ENCODE results near the gene MTO1.
"Not testable (repeated sequence)": the region's sequence is repeated elsewhere in the genome, so short reads cannot be mapped to it uniquely, and the experiment has no call there.

Gene MTO1

GRCh38 chr6:73521351-73521985, 59.9 kb downstream of the MTO1 start:
- H3K4me3 ChIP-seq (ENCODE audit: low read length): peak overlapping the region; percentile 95
- DNase-seq (ENCODE audit: low read depth, low spot score): peak; percentile 54

GRCh38 chr6:73523434-73524123, 62.0 kb downstream of the MTO1 start:
- DNase-seq (ENCODE audit: low read depth, low spot score): peak; percentile 77
- peak overlapping the region; percentile 80 for H3K4me3 ChIP-seq (ENCODE audit: low read length)

DNA sequence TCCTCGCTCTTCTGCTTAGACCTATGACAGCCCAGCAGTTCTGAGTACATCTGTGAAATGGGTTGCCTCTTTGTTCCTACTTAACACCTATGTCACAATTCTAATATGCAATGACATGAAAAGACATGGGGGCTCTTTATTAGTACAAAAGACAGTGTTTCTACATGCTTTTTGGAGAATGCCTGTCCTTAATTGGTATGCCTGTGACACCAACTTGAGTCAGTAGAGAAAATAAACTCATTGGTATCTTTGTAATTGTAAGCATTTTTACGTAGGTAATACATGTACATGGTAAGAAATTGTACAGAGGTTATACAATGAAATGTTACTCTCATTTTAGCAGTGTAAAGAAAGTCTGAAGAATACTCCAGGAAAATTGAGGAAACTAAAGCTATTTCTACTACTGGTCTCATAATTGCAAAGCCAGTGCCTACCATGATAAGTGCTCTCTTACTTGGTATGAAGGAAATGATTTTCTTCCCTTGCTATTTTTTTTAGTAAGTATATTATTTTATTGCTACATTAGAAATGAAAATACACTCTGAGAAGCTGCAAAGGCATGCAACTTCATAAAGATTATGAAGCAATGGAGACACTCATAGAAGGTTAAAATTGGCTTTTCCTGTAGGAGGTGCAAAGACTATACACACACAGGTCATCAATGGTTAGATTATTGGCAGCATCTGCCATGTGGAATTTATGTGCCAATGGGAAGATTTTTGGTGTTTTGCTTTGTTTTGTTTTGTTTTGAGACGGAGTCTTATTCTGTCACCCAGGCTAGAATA, 64.2 kb downstream of the MTO1 start:
- no peak overlapping the region for H3K4me3 ChIP-seq (ENCODE audit: low read length)
- DNase-seq (ENCODE audit: low read depth, low spot score): no peak

DNA sequence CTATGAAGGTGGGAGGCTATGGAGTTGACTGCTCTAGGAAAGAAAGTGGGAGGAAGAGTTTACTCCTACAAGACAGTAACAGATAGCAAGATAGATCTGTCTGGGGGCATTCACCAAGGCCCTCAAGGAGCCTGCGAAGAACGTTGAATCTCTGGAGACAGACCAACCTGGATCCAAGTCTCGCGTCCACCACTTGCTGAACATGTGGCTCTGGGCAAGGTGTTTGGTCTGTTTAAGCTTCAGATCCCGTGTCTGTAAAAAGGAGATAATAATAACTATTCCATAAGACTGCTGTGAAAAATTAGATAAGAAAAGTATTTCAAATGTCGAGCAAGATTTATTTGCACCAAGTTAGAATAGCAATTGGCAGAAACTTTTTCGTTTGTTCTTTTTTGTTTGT, 67.4 kb downstream of the MTO1 start:
- no peak overlapping the region for H3K4me3 ChIP-seq (ENCODE audit: low read length)
- no peak for DNase-seq (ENCODE audit: low read depth, low spot score)

GRCh38 chr6:73532293-73532692, 70.8 kb downstream of the MTO1 start:
- DNase-seq (ENCODE audit: low read depth, low spot score): no peak
- no peak overlapping the region for H3K4me3 ChIP-seq (ENCODE audit: low read length)

- DNase-seq (ENCODE audit: low read depth, low spot score): no peak
- H3K4me3 ChIP-seq (ENCODE audit: low read length): no peak overlapping the region
Observed at GRCh38 chr6:73534628-73535027, 73.1 kb downstream of the MTO1 start.

- no peak for DNase-seq (ENCODE audit: low read depth, low spot score)
- H3K4me3 ChIP-seq (ENCODE audit: low read length): no peak overlapping the region
Observed at GRCh38 chr6:73537677-73538076, 76.1 kb downstream of the MTO1 start.

GRCh38 chr6:73538116-73538779, 76.7 kb downstream of the MTO1 start:
- no peak for DNase-seq (ENCODE audit: low read depth, low spot score)
- H3K4me3 ChIP-seq (ENCODE audit: low read length): no peak overlapping the region

GRCh38 chr6:73542481-73542880, 80.9 kb downstream of the MTO1 start:
- not testable (repeated sequence) for DNase-seq (ENCODE audit: low read depth, low spot score); H3K4me3 ChIP-seq (ENCODE audit: low read length)

- H3K4me3 ChIP-seq (ENCODE audit: low read length): no peak overlapping the region
- no peak for DNase-seq (ENCODE audit: low read depth, low spot score)
Observed at GRCh38 chr6:73542891-73543290, 81.4 kb downstream of the MTO1 start.

DNA sequence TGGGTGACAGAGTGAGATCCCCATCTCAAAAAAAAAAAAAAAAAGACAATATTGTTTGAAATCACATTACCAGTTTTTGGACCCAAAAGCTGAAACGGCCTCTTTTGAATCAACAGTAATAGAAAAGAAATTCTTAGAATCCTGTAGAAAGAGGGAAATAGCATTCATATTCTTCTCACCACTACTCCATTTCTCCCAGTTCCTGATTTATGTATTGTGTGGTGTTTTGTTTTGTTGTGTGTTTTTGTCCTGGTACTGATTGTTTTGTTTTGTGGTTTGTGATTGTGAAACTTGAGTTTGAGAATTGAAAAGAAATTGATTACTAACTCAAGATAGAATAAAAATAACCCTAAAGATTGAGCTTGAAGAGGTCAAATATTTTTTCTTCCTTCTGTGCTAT, 85.5 kb downstream of the MTO1 start:
- DNase-seq (ENCODE audit: low read depth, low spot score): no peak
- no peak overlapping the region for H3K4me3 ChIP-seq (ENCODE audit: low read length)

DNA sequence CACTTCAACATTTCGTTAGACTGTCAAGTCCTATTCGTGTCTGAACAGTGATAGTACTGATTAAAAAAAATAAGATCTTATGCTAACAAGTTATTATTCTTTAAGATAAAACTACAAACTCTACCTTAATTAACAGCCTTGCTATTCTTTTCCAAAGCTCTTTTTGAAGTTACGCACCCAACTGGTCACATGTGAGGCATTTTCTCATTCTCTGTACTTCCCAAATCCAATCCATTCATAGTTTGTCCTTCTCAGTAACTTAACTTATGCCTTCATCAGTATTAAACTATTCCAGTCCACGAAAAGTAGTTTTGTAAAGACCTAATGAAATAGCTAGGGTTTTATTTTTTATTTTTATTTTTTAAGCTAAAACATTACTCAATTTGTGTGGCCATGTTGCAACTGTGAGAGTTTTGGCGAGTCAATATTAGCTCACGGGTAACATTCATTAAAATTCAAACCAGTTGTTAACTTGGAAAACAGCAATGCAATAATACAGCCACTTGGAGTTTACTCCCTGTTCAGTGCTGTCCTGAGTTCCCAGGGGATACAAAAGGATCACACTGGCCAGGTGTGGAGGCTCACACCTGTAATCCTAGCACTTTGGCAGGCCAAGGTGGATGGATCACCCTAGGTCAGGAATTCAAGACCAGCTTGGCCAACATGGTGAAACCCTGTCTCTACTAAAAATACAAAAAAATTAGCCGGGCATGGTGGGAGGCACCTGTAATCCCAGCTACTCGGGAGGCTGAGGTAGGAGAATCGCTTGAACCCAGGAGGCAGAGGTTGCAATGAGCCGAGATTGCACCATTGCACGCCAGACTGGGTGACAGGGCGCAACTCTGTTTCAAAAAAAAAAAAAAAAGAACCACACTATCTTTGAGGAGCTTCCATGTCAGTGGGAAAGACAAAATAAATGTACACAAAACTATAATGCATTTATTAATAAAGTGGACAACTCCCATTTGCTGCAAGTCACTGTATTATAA, 87.2 kb downstream of the MTO1 start:
- no peak overlapping the region for H3K4me3 ChIP-seq (ENCODE audit: low read length)
- no peak for DNase-seq (ENCODE audit: low read depth, low spot score)

- not testable (repeated sequence) for H3K4me3 ChIP-seq (ENCODE audit: low read length); DNase-seq (ENCODE audit: low read depth, low spot score)
Observed at GRCh38 chr6:73551115-73551514, 89.6 kb downstream of the MTO1 start.

DNA sequence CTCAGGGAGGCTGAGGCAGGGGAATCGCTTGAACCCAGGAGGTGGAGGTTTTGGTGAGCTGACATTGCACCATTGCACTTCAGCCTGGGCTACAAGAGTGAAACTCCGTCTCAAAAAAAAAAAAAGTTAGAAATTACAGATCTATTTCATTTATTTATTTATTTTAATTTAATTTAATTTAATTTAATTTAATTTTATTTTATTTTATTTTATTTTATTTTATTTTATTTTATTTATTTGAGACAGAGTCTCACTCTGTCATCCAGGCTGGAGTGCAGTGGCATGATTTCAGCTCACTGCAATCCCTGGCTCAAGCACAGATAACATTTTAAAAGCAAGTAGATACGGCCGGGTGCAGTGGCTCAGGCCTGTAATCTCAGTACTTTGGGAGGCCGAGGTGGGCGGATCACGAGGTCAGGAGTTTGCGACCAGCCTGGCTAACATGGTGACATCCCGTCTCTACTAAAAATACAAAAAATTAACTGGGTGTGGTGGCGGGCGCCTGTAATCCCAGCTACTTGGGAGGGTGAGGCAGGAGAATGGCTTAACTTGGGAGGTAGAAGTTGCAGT, 93.9 kb downstream of the MTO1 start:
- not testable (repeated sequence) for DNase-seq (ENCODE audit: low read depth, low spot score)

GRCh38 chr6:73556836-73557235, 95.3 kb downstream of the MTO1 start:
- no peak overlapping the region for H3K4me3 ChIP-seq (ENCODE audit: low read length)
- no peak for DNase-seq (ENCODE audit: low read depth, low spot score)

More for the DNA sequence above, 93.9 kb downstream of the MTO1 start:
- not testable (repeated sequence) for H3K4me3 ChIP-seq (ENCODE audit: low read length)

All from Jurkat, Clone E6-1 (cell line).